Left lung (tissue), 10 donors: Measurements from ENCODE around the gene RPTOR. TPM values are rescaled to one million over a fixed set of nuclear protein-coding genes. Genes with fewer than 3 reads are reported as not detected.
A peak's percentile ranks its signal among the peaks of the same experiment; 100 is the strongest.

ENCODE experiments used
- ATAC-seq: fragments of 200-7000 bp; cut with Tn5 transposase; one replicate; pipeline ENCODE4 v1.9.1; 2020; ENCODE audit warnings: moderate library complexity
- DNase-seq, 4 donors: peaks; one replicate each; pipeline ENCODE4 v3.0.0-alpha.2; 2013 to 2020
- H3K27ac ChIP-seq, 2 donors: fragments of 200-600 bp; sonication (generic) in 1 of 2; one replicate each; pipeline versions ENCODE4 v1.5.0 to v1.8.0; 2020 to 2021
- H3K27me3 ChIP-seq, 2 donors: fragments of 200-600 bp; sonication (generic) in 1 of 2; one replicate each; pipeline versions ENCODE4 v1.5.0 to v1.8.0; 2020 to 2021
- H3K36me3 ChIP-seq, 2 donors: fragments of 200-600 bp; sonication (generic) in 1 of 2; one replicate each; pipeline versions ENCODE4 v1.5.0 to v1.8.0; 2020 to 2021
- H3K4me1 ChIP-seq, 2 donors: fragments of 200-600 bp; one replicate each; pipeline ENCODE4 v1.8.0; 2021
- H3K4me3 ChIP-seq, 2 donors: fragments of 200-600 bp; sonication (generic) in 1 of 2; one replicate each; pipeline versions ENCODE4 v1.5.0 to v1.8.0; 2020 to 2021; ENCODE audit warnings: mild to moderate bottlenecking in 1 of 2
- H3K9me3 ChIP-seq, 2 donors: fragments of 200-600 bp; sonication (generic) in 1 of 2; one replicate each; pipeline versions ENCODE4 v1.5.0 to v1.8.0; 2020 to 2021
- CTCF ChIP-seq, 2 donors: fragments of 200-600 bp; sonication (generic) in 1 of 2; IDR thresholded peaks; one replicate each; pipeline versions ENCODE4 v1.5.0 to v1.8.0; 2021; ENCODE audit warnings: antibody characterized with exemption in 2 of 2
- intact Hi-C, 2 donors: fragments of 100-400 bp; cut with DNase I; formaldehyde crosslinking; loops; one replicate each; pipeline versions ENCODE4 v1.11.2 to v1.14.2; 2022
- polyA plus RNA-seq, 6 donors: library from polyadenylated mRNA; unstranded; fragments of 120-200 nt; gene quantifications; one replicate each; pipeline ENCODE4 v1.2.1, GENCODE V29; 2013; ENCODE audit not compliant: insufficient read length in 6 of 6
- total RNA-seq, 2 donors: library from RNA; stranded (reverse); fragmentation: NEBNext Ultra II Directional; extraction: Animal tissue kit (Norgen Biotek cat#: 25700); gene quantifications; one replicate each; pipeline ENCODE4 v1.2.1, GENCODE V29; 2021
- donor health status: DM: no; HTN: yes; CAD: no.
- donor health status: DM: no; HTN: no; CAD: no.

RPTOR gene
- total and polyA plus RNA-seq, 8 donors, result 14.2 to 39.2 (median 20.7) TPM

- Histone ChIP-seq H3K27me3 (no peaks in the 10 kb centered on the region), H3K9me3 (no peaks in the 10 kb centered on the region), H3K36me3 (peaks cover 0 to 50% of the 10 kb centered on the region in 2 donors), H3K4me3 (no peak overlapping the region), H3K4me1 (peaks cover 6 to 25% of the 10 kb centered on the region in 2 donors), H3K27ac (no peak overlapping the region)
- no peak for DNase-seq
- intact Hi-C loops, result no loop called here
- no peak for TF ChIP-seq CTCF (IDR thresholded peaks at IDR 0.05)
- ATAC-seq, result no peak
These were observed 399.7 kb downstream of the RPTOR start for GRCh38 chr17:80944326-80944725.

- intact Hi-C loops, result no loop called here
- H3K27me3 ChIP-seq, result no peaks in the 10 kb centered on the region
- no peak overlapping the region for H3K27ac ChIP-seq
- DNase-seq (peak in 2 of 4 donors; percentile 28 to 47), ATAC-seq (no peak)
- H3K4me1 ChIP-seq, result peaks cover 6 to 17% of the 10 kb centered on the region in 2 donors
- no peaks in the 10 kb centered on the region for H3K9me3 ChIP-seq
- H3K36me3 ChIP-seq, result peaks cover 0 to 57% of the 10 kb centered on the region in 2 donors
- H3K4me3 ChIP-seq, result no peak overlapping the region
- TF ChIP-seq CTCF (IDR thresholded peaks at IDR 0.05), result no peak
These were observed 401.1 kb downstream of the RPTOR start for GRCh38 chr17:80945736-80946135.

GRCh38 chr17:80946449-80946848, 401.8 kb downstream of the RPTOR start:
- Histone ChIP-seq H3K36me3 (peaks cover 0 to 57% of the 10 kb centered on the region in 2 donors), H3K9me3 (no peaks in the 10 kb centered on the region), H3K27ac (no peak overlapping the region), H3K4me3 (no peak overlapping the region), H3K4me1 (peaks cover 6 to 10% of the 10 kb centered on the region in 2 donors), H3K27me3 (no peaks in the 10 kb centered on the region)
- ATAC-seq (no peak), DNase-seq (no peak)
- TF ChIP-seq CTCF (IDR thresholded peaks at IDR 0.05), result no peak
- intact Hi-C loops, result no loop called here

- Histone ChIP-seq H3K9me3 (no peaks in the 10 kb centered on the region), H3K27me3 (no peaks in the 10 kb centered on the region), H3K4me1 (peaks cover 0 to 4% of the 10 kb centered on the region in 2 donors), H3K4me3 (no peak overlapping the region), H3K36me3 (peaks cover 0 to 63% of the 10 kb centered on the region in 2 donors), H3K27ac (no peak overlapping the region)
- ATAC-seq (no peak), DNase-seq (peak in 2 of 4 donors; percentile 15 to 50)
- intact Hi-C loops, result no loop called here
- no peak for TF ChIP-seq CTCF (IDR thresholded peaks at IDR 0.05)
These were observed 402.7 kb downstream of the RPTOR start for GRCh38 chr17:80947200-80947940.

- no peak for TF ChIP-seq CTCF (IDR thresholded peaks at IDR 0.05)
- no peaks in the 10 kb centered on the region for H3K9me3 ChIP-seq
- no peak overlapping the region for H3K27ac ChIP-seq
- DNase-seq, result peak; percentile 24 to 86 (median 73)
- H3K36me3 ChIP-seq, result peaks cover 0 to 64% of the 10 kb centered on the region in 2 donors
- peak; percentile 18 for ATAC-seq
- H3K4me1 ChIP-seq, result no peaks in the 10 kb centered on the region
- no peaks in the 10 kb centered on the region for H3K27me3 ChIP-seq
- no peak overlapping the region for H3K4me3 ChIP-seq
- intact Hi-C loops, result no loop called here
These were observed 403.7 kb downstream of the RPTOR start for GRCh38 chr17:80948019-80948975.
